Smooth muscle cell (in vitro differentiated cells): ENCODE measurements around the gene GRIN2D. TPM values are rescaled to one million over a fixed set of nuclear protein-coding genes. Genes with fewer than 3 reads are reported as not detected.

Experiments used
- DNase-seq: peaks from one replicate; lab custom pipeline; 2025; ENCODE audit not compliant: unreplicated experiment; lab: John Stamatoyannopoulos, UW
- H2AFZ ChIP-seq: fragments of 200-600 bp; sonication (generic); 2 replicates; pipeline ENCODE4 v1.6.0; 2016; ENCODE audit warnings: antibody characterized with exemption, low read depth, mild to moderate bottlenecking
- H3F3A ChIP-seq: fragments of 200-600 bp; sonication (generic); 2 replicates; pipeline ENCODE4 v1.6.0; 2017; ENCODE audit warnings: antibody characterized with exemption, low read depth
- H3K27ac ChIP-seq: fragments of 200-600 bp; sonication (generic); 2 replicates; pipeline ENCODE4 v1.5.1; 2016; ENCODE audit warnings: low read depth, mild to moderate bottlenecking
- H3K27me3 ChIP-seq: fragments of 200-600 bp; sonication (generic); 2 replicates; pipeline ENCODE4 v1.6.1; 2016; ENCODE audit warnings: low read depth, mild to moderate bottlenecking
- H3K36me3 ChIP-seq: fragments of 200-600 bp; sonication (generic); 2 replicates; pipeline ENCODE4 v1.5.1; 2016; ENCODE audit warnings: low read depth
- H3K4me1 ChIP-seq: fragments of 200-600 bp; sonication (generic); 2 replicates; pipeline ENCODE4 v1.5.1; 2016; ENCODE audit warnings: low read depth
- H3K4me2 ChIP-seq: fragments of 200-600 bp; sonication (generic); 2 replicates; pipeline ENCODE4 v1.6.0; 2016; ENCODE audit warnings: mild to moderate bottlenecking
- H3K4me3 ChIP-seq: fragments of 200-600 bp; sonication (generic); 2 replicates; pipeline ENCODE4 v1.5.1; 2016; ENCODE audit warnings: mild to moderate bottlenecking
- H3K79me2 ChIP-seq: fragments of 200-600 bp; sonication (generic); 2 replicates; pipeline ENCODE4 v1.6.0; 2016; ENCODE audit warnings: low read depth, mild to moderate bottlenecking
- H3K9ac ChIP-seq: fragments of 200-600 bp; sonication (generic); 2 replicates; pipeline ENCODE4 v1.6.0; 2016; ENCODE audit warnings: low read depth
- H3K9me3 ChIP-seq: fragments of 200-600 bp; sonication (generic); replicated peaks from 2 replicates; pipeline ENCODE4 v1.5.1; 2016; ENCODE audit warnings: low read depth
- H4K20me1 ChIP-seq: fragments of 200-600 bp; sonication (generic); 2 replicates; pipeline ENCODE4 v1.6.0; 2016; ENCODE audit warnings: low read depth
- CTCF ChIP-seq: fragments of 200-600 bp; sonication (generic); IDR thresholded peaks from 2 replicates; pipeline ENCODE4 v1.5.1; 2017; ENCODE audit warnings: borderline replicate concordance, mild to moderate bottlenecking, antibody characterized with exemption; ENCODE audit not compliant: insufficient read depth, poor library complexity, severe bottlenecking
- WGBS: methylation state at CpG from one replicate; pipeline ENCODE4 v1.1.7; 2016; ENCODE audit warnings: low lambda C conversion rate; 5-methylcytosine and 5-hydroxymethylcytosine counted together
- polyA plus RNA-seq: library from polyadenylated mRNA; unstranded; fragments of >200 nt; fragmentation: Nextera tagmentation; extraction: Ambion mirVana; gene quantifications from 2 replicates; pipeline ENCODE4 v1.2.1, GENCODE V29; 2016
- total RNA-seq: library from RNA; depleted of rRNA; stranded (reverse); fragments of >200 nt; gene quantifications from 2 replicates; pipeline ENCODE4 v1.2.3, GENCODE V29; 2014

GRIN2D gene
- total and polyA plus RNA-seq, 2 experiments from 2014 or later: 4.0 to 10.7 TPM

GRCh38 chr19:48417421-48417820, 24.0 kb downstream of the GRIN2D start:
- peaks cover 3% of the 10 kb centered on the region for H3K36me3 ChIP-seq
- no peak for DNase-seq
- 97% methylated on average over 7 of the region's 7 CpGs for WGBS
- no peak overlapping the region for H3K4me2 ChIP-seq
- no peak overlapping the region for H3K9ac ChIP-seq
- no peak for TF ChIP-seq CTCF
- H3K9me3 ChIP-seq: no peaks in the 10 kb centered on the region
- no peaks in the 10 kb centered on the region for H3F3A ChIP-seq
- H3K4me1 ChIP-seq: peaks cover 8% of the 10 kb centered on the region
- no peak overlapping the region for H3K27ac ChIP-seq
- H4K20me1 ChIP-seq: no peaks in the 10 kb centered on the region
- H3K79me2 ChIP-seq: no peaks in the 10 kb centered on the region
- no peaks in the 10 kb centered on the region for H3K27me3 ChIP-seq
- H3K4me3 ChIP-seq: no peak overlapping the region
- no peak overlapping the region for H2AFZ ChIP-seq

- no peak overlapping the region for H2AFZ ChIP-seq
Measured at GRCh38 chr19:48418317-48419064, 25.0 kb downstream of the GRIN2D start.

GRCh38 chr19:48419158-48419920, 25.9 kb downstream of the GRIN2D start:
- Histone ChIP-seq H3K4me2 (no peak overlapping the region), H3F3A (no peaks in the 10 kb centered on the region), H3K36me3 (peaks cover 3% of the 10 kb centered on the region), H3K4me1 (peaks cover 2% of the 10 kb centered on the region), H4K20me1 (no peaks in the 10 kb centered on the region), H3K27me3 (no peaks in the 10 kb centered on the region), H3K9ac (no peak overlapping the region), H3K4me3 (no peak overlapping the region), H3K27ac (no peak overlapping the region), H3K9me3 (no peaks in the 10 kb centered on the region), H3K79me2 (no peaks in the 10 kb centered on the region), H2AFZ (no peak overlapping the region)
- no peak for TF ChIP-seq CTCF
- WGBS: 82% methylated on average over 31 of the region's 31 CpGs
- DNase-seq: no peak

More at GRCh38 chr19:48418317-48419064, 25.0 kb downstream of the GRIN2D start:
- Histone ChIP-seq H3K36me3 (peaks cover 3% of the 10 kb centered on the region), H3K4me2 (no peak overlapping the region), H3K27ac (no peak overlapping the region), H3K4me3 (no peak overlapping the region), H3F3A (no peaks in the 10 kb centered on the region), H3K79me2 (no peaks in the 10 kb centered on the region), H3K27me3 (no peaks in the 10 kb centered on the region), H3K9ac (no peak overlapping the region), H4K20me1 (no peaks in the 10 kb centered on the region), H3K4me1 (peaks cover 8% of the 10 kb centered on the region), H3K9me3 (no peaks in the 10 kb centered on the region)
- no peak for DNase-seq
- TF ChIP-seq CTCF: no peak
- WGBS: 75% methylated on average over 6 of the region's 6 CpGs
